Ovary (tissue), 3 donors: ENCODE measurements around the gene OSBPL9.

Experiments used
- POLR2A ChIP-seq: fragments of 450-650 bp; IDR thresholded peaks from one replicate; pipeline ENCODE4 v1.6.1; 2017; ENCODE audit warnings: antibody characterized with exemption, mild to moderate bottlenecking, moderate library complexity
- TF ChIP-seq, protein P1 (sequence below), 3 donors: fragments of 450-650 bp in 2 of 3; fragments of 200-600 bp in 1 of 3; IDR thresholded peaks; one replicate each; pipeline versions ENCODE4 v1.5.1 to v1.8.0; 2016 to 2022; ENCODE audit warnings: antibody characterized with exemption in 3 of 3, mild to moderate bottlenecking in 1 of 3
- donor health status: DM: no; HTN: no; CAD: no.

GRCh38 chr1:51654000-51654399 is 37.1 kb downstream of the OSBPL9 start:
- TF ChIP-seq, protein P1, sequence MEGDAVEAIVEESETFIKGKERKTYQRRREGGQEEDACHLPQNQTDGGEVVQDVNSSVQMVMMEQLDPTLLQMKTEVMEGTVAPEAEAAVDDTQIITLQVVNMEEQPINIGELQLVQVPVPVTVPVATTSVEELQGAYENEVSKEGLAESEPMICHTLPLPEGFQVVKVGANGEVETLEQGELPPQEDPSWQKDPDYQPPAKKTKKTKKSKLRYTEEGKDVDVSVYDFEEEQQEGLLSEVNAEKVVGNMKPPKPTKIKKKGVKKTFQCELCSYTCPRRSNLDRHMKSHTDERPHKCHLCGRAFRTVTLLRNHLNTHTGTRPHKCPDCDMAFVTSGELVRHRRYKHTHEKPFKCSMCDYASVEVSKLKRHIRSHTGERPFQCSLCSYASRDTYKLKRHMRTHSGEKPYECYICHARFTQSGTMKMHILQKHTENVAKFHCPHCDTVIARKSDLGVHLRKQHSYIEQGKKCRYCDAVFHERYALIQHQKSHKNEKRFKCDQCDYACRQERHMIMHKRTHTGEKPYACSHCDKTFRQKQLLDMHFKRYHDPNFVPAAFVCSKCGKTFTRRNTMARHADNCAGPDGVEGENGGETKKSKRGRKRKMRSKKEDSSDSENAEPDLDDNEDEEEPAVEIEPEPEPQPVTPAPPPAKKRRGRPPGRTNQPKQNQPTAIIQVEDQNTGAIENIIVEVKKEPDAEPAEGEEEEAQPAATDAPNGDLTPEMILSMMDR (IDR thresholded peaks at IDR 0.05): no peak
- no peak for TF ChIP-seq POLR2A
